Endothelial cell of umbilical vein (primary cell): Measurements from ENCODE around the gene AFAP1L2. TPM values are rescaled to one million over a fixed set of nuclear protein-coding genes. Genes with fewer than 3 reads are reported as not detected.

ENCODE experiments used
- BruUV-seq: library from RNA; stranded (reverse); fragments of 400-500 nt; replicated peaks from 2 replicates; lab custom pipeline; 2021; lab: Mats Ljungman, UMichigan
- CTCF ChIA-PET: fragments of 300-600, 350-600 bp; sonication (Branson Sonifier 250); formaldehyde crosslinking; loops from one replicate; lab custom pipeline; 2021; ENCODE audit warnings: antibody characterized with exemption, inconsistent platforms; lab: Charles Lee
- POLR2A ChIA-PET: fragments of 300-600, 350-600 bp; sonication (Branson Sonifier 250); formaldehyde crosslinking; loops from one replicate; lab custom pipeline; 2021; ENCODE audit warnings: antibody characterized with exemption, inconsistent platforms; lab: Charles Lee
- DNase-seq: peaks from one replicate; pipeline ENCODE4 v3.0.0-alpha.2; 2011; ENCODE audit warnings: low read depth, low spot score
- FAIRE-seq: peaks from 2 replicates; lab custom pipeline; 2011; peaks lifted over from hg19 to GRCh38; lab: Jason Lieb, UNC
- H2AFZ ChIP-seq: 2 replicates; pipeline ENCODE4 v1.6.0; 2012; ENCODE audit warnings: low read depth, low read length, control low read depth, inconsistent platforms
- H3K27ac ChIP-seq: 2 replicates; pipeline ENCODE4 v1.5.1; 2011; ENCODE audit warnings: low read depth, mild to moderate bottlenecking, control low read depth, low read length, moderate library complexity; ENCODE audit not compliant: insufficient read depth
- H3K27me3 ChIP-seq, 2 experiments: 2 replicates each; pipeline versions ENCODE4 v1.6.0 to v1.6.1; 2011; ENCODE audit warnings: low read length in 2 of 2, mixed read lengths in 1 of 2; ENCODE audit not compliant: control insufficient read depth in 2 of 2, insufficient read depth in 2 of 2
- H3K36me3 ChIP-seq, 2 experiments: 2 replicates in 1 of 2; 3 replicates in 1 of 2; pipeline ENCODE4 v1.5.1; 2011; ENCODE audit warnings: low read length in 2 of 2, mild to moderate bottlenecking in 1 of 2, moderate library complexity in 1 of 2; ENCODE audit not compliant: control insufficient read depth in 2 of 2, insufficient read depth in 2 of 2; ENCODE audit errors: extremely low read depth in 1 of 2
- H3K4me1 ChIP-seq: 3 replicates; pipeline ENCODE4 v1.5.1; 2011; ENCODE audit warnings: mild to moderate bottlenecking, low read length; ENCODE audit not compliant: control insufficient read depth, insufficient read depth; ENCODE audit errors: extremely low read depth
- H3K4me2 ChIP-seq: 2 replicates; pipeline ENCODE4 v1.6.1; 2011; ENCODE audit warnings: low read length, control low read depth, mixed read lengths; ENCODE audit not compliant: insufficient read depth
- H3K4me3 ChIP-seq, 3 experiments: fragments of 200-600 bp in 1 of 3; sonication (generic), shearing (Covaris generic) in 1 of 3; replicated peaks in 1 of 3; 2 replicates each; pipeline ENCODE4 v1.5.1; 2011 to 2016; ENCODE audit warnings: control low read depth in 3 of 3, low read length in 3 of 3, mild to moderate bottlenecking in 2 of 3, inconsistent platforms in 1 of 3, low read depth in 1 of 3, moderate library complexity in 1 of 3; ENCODE audit not compliant: insufficient read depth in 1 of 3
- H3K79me2 ChIP-seq: 2 replicates; pipeline ENCODE4 v1.6.0; 2012; ENCODE audit warnings: low read length, inconsistent platforms; ENCODE audit not compliant: control insufficient read depth, insufficient read depth
- H3K9ac ChIP-seq: replicated peaks from 2 replicates; pipeline ENCODE3; 2011; ENCODE audit warnings: low read length, control low read depth; ENCODE audit not compliant: insufficient read depth; ENCODE audit errors: extremely low read depth
- H3K9me1 ChIP-seq: replicated peaks from 3 replicates; pipeline ENCODE4 v1.6.0; 2011; ENCODE audit warnings: mild to moderate bottlenecking, low read length; ENCODE audit not compliant: control insufficient read depth, insufficient read depth; ENCODE audit errors: extremely low read depth
- H3K9me3 ChIP-seq: replicated peaks from 2 replicates; pipeline ENCODE4 v1.5.1; 2012; ENCODE audit warnings: low read length, inconsistent platforms; ENCODE audit not compliant: control insufficient read depth, insufficient read depth
- H4K20me1 ChIP-seq: replicated peaks from 2 replicates; pipeline ENCODE3; 2011; ENCODE audit warnings: mild to moderate bottlenecking, low read length; ENCODE audit not compliant: control insufficient read depth, insufficient read depth; ENCODE audit errors: extremely low read depth
- CTCF ChIP-seq, 2 donors: IDR thresholded peaks; 1 replicate in 1 of 2; 2 replicates in 1 of 2; pipeline ENCODE4 v1.5.1; 2011; ENCODE audit warnings: low read length in 2 of 2, mild to moderate bottlenecking in 2 of 2, moderate library complexity in 2 of 2, control low read depth in 1 of 2, inconsistent platforms in 1 of 2, low read depth in 1 of 2; ENCODE audit not compliant: insufficient read depth in 1 of 2; ENCODE audit errors: extremely low read depth in 1 of 2
- FOS ChIP-seq: IDR thresholded peaks from 2 replicates; pipeline ENCODE4 v1.6.1; 2011; ENCODE audit warnings: mild to moderate bottlenecking, low read length, moderate library complexity, borderline replicate concordance; ENCODE audit not compliant: insufficient read depth
- GATA2 ChIP-seq: IDR thresholded peaks from 2 replicates; pipeline ENCODE4 v1.7.0; 2011; ENCODE audit warnings: low read depth, mild to moderate bottlenecking, moderate library complexity, mixed read lengths, low read length; ENCODE audit not compliant: insufficient read length, insufficient read depth
- JUN ChIP-seq: IDR thresholded peaks from 2 replicates; pipeline ENCODE4 v1.6.1; 2011; ENCODE audit warnings: borderline replicate concordance, low read depth; ENCODE audit not compliant: insufficient read length, insufficient read depth
- MAX ChIP-seq: IDR thresholded peaks from 2 replicates; pipeline ENCODE4 v1.6.1; 2011; ENCODE audit not compliant: insufficient read depth, insufficient read length
- MYC ChIP-seq: IDR thresholded peaks from one replicate; pipeline ENCODE4 v1.6.1; 2011; ENCODE audit warnings: mild to moderate bottlenecking, low read depth, low read length
- POLR2A ChIP-seq: IDR thresholded peaks from 2 replicates; pipeline ENCODE4 v1.6.1; 2012; ENCODE audit warnings: low read depth, mild to moderate bottlenecking, control low read depth, low read length
- POLR2AphosphoS5 ChIP-seq: IDR thresholded peaks from 2 replicates; pipeline ENCODE4 v1.6.1; 2012; ENCODE audit warnings: low read depth, mild to moderate bottlenecking, control low read depth, low read length, moderate library complexity; ENCODE audit not compliant: insufficient read depth
- dilution Hi-C: fragments of 300-500 bp; cut with MboI; formaldehyde crosslinking; loops from one replicate; pipeline ENCODE4 v1.15.0; 2019; ENCODE audit warnings: low sequenced_read_pairs; ENCODE audit not compliant: extremely low pct_ligation_motif_present
- intact Hi-C: fragments of 100-400 bp; cut with micrococcal nuclease; formaldehyde crosslinking; loops from one replicate; pipeline ENCODE4 v1.10.0; 2022
- polyA plus RNA-seq, 4 experiments: library from polyadenylated mRNA; depleted of rRNA in 3 of 4; stranded (reverse) in 3 of 4; unstranded in 1 of 4; fragments of >200 nt; gene quantifications; 2 replicates each; pipeline versions ENCODE4 v1.2.1 to v1.2.3, GENCODE V29; 2011 to 2012; ENCODE audit warnings: missing spikeins in 1 of 4
- total RNA-seq: library from RNA; stranded (reverse); gene quantifications from 2 replicates; pipeline ENCODE4 v1.2.3, GENCODE V29; 2021

AFAP1L2 gene
- total and polyA plus RNA-seq, 2 donors (not counting 3 experiments of a cell fraction or from before 2014, with no cell fraction given) = 0.90 to 4.1 TPM

- dilution Hi-C loops = no loop called here
- BruUV-seq = no TSS peak
Measured at GRCh38 chr10:114279289-114279688, 125.0 kb downstream of the AFAP1L2 start.

More at GRCh38 chr10:114279289-114279688, 125.0 kb downstream of the AFAP1L2 start:
- intact Hi-C loops = no loop called here
- no peak overlapping the region for H2AFZ ChIP-seq
- H4K20me1 ChIP-seq = no peaks in the 10 kb centered on the region
- TF ChIP-seq CTCF (IDR thresholded peaks at IDR 0.05; ENCODE audit: extremely low read depth in 1 of 2, insufficient read depth in 1 of 2, low read depth in 1 of 2, low read length in 2 of 2) (no peak), MAX (no peak), POLR2A (no peak), POLR2AphosphoS5 (no peak), MYC (no peak), GATA2 (no peak), FOS (no peak), JUN (no peak)
- H3K4me2 ChIP-seq = no peak overlapping the region
- H3K4me3 ChIP-seq = no peak overlapping the region
- peaks cover 0 to 5% of the 10 kb centered on the region in 2 experiments for H3K27me3 ChIP-seq
- H3K9me3 ChIP-seq = no peaks in the 10 kb centered on the region
- no peaks in the 10 kb centered on the region for H3K4me1 ChIP-seq
- ChIA-PET POLR2A (no interaction called here), CTCF (no interaction called here)
- no peaks in the 10 kb centered on the region for H3K9me1 ChIP-seq
- FAIRE-seq (no peak), DNase-seq (no peak)
- H3K27ac ChIP-seq = no peak overlapping the region
- H3K36me3 ChIP-seq = no peaks in the 10 kb centered on the region
- H3K9ac ChIP-seq = no peak overlapping the region
- H3K79me2 ChIP-seq = no peaks in the 10 kb centered on the region
